ENCODE measurements around the gene FAM222B.
A peak's percentile ranks its signal among the peaks of the same experiment; 100 is the strongest.
"Not testable (repeated sequence)": the region's sequence is repeated elsewhere in the genome, so short reads cannot be mapped to it uniquely, and the experiment has no call there.

FAM222B gene

GRCh38 chr17:28879886-28880571 lies 37.4 kb upstream of the FAM222B start:
- TF ChIP-seq CTCF (IDR thresholded peaks at IDR 0.05; ENCODE audit: low read depth, low read length), result no peak
- no peak for DNase-seq
- Histone ChIP-seq H3K9me3 (no peaks in the 10 kb centered on the region), H3K27me3 (no peaks in the 10 kb centered on the region), H3K36me3 (no peaks in the 10 kb centered on the region), H3K4me1 (no peaks in the 10 kb centered on the region), H3K4me3 (ENCODE audit: low read depth, low read length) (no peak overlapping the region)

GRCh38 chr17:28878981-28879380 lies 36.4 kb upstream of the FAM222B start:
- no peaks in the 10 kb centered on the region for H3K4me1 ChIP-seq
- H3K4me3 ChIP-seq (ENCODE audit: low read depth, low read length), result no peak overlapping the region
- H3K27me3 ChIP-seq, result no peaks in the 10 kb centered on the region
- no peaks in the 10 kb centered on the region for H3K36me3 ChIP-seq
- peak; percentile 32 for DNase-seq
- TF ChIP-seq CTCF (IDR thresholded peaks at IDR 0.05; ENCODE audit: low read depth, low read length), result peak; percentile 45
- H3K9me3 ChIP-seq, result no peaks in the 10 kb centered on the region

- H3K4me1 ChIP-seq, result no peaks in the 10 kb centered on the region
- no peak overlapping the region for H3K4me3 ChIP-seq (ENCODE audit: low read depth, low read length)
- no peak for TF ChIP-seq CTCF (IDR thresholded peaks at IDR 0.05; ENCODE audit: low read depth, low read length)
- no peak for DNase-seq
- H3K27me3 ChIP-seq, result no peaks in the 10 kb centered on the region
- no peaks in the 10 kb centered on the region for H3K9me3 ChIP-seq
- no peaks in the 10 kb centered on the region for H3K36me3 ChIP-seq
These were observed 35.7 kb upstream of the FAM222B start for GRCh38 chr17:28878158-28878910.

- H3K36me3 ChIP-seq; H3K27me3 ChIP-seq; H3K9me3 ChIP-seq; H3K4me1 ChIP-seq; H3K4me3 ChIP-seq (ENCODE audit: low read depth, low read length); DNase-seq: not testable (repeated sequence)
These were observed 34.6 kb upstream of the FAM222B start for GRCh38 chr17:28877150-28877711.

- TF ChIP-seq CTCF (IDR thresholded peaks at IDR 0.05; ENCODE audit: low read depth, low read length), result no peak
- Histone ChIP-seq H3K27me3 (no peaks in the 10 kb centered on the region), H3K36me3 (no peaks in the 10 kb centered on the region), H3K4me3 (ENCODE audit: low read depth, low read length) (no peak overlapping the region), H3K9me3 (no peaks in the 10 kb centered on the region), H3K4me1 (no peaks in the 10 kb centered on the region)
- no peak for DNase-seq
These were observed 33.4 kb upstream of the FAM222B start for GRCh38 chr17:28875848-28876550.

GRCh38 chr17:28874750-28875149 lies 32.2 kb upstream of the FAM222B start:
- Histone ChIP-seq H3K4me3 (ENCODE audit: low read depth, low read length) (no peak overlapping the region), H3K36me3 (no peaks in the 10 kb centered on the region), H3K4me1 (no peaks in the 10 kb centered on the region), H3K9me3 (no peaks in the 10 kb centered on the region), H3K27me3 (no peaks in the 10 kb centered on the region)
- DNase-seq, result no peak
- TF ChIP-seq CTCF (IDR thresholded peaks at IDR 0.05; ENCODE audit: low read depth, low read length), result no peak

Measured in BE2C (cell line).